HS-5 (cell line): ENCODE data around the gene KRTAP10-4.

Source experiments
- DNase-seq: peaks from one replicate; pipeline ENCODE4 v3.0.0-alpha.2; 2012; ENCODE audit warnings: low read depth

KRTAP10-4 gene

GRCh38 chr21:44617071-44617501 is 43.6 kb downstream of the KRTAP10-4 start:
- DNase-seq = no peak

- DNase-seq = no peak
These were observed 45.0 kb downstream of the KRTAP10-4 start for GRCh38 chr21:44618504-44618903.

- DNase-seq = no peak
These were observed 45.4 kb downstream of the KRTAP10-4 start for GRCh38 chr21:44618909-44619308.

GRCh38 chr21:44619886-44620285 is 46.4 kb downstream of the KRTAP10-4 start:
- DNase-seq = no peak

DNA sequence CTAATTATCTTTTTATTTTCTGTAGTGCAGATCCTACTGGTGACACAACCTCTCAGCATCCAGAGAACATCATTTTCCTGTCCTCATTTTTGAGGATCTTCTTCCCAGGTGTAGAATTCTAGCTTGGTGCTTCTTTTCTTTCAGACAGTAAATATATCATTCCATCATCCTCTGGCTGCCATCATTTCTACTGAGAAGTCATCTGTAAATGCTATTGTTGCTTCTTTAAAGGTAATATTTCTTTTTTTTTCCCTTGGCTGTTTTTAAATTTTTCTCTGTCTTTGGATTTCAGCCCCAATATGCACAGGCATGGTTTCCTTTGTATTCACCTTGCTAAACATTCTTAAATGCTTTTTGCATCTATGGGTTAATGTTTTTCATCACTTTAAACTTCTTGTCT is 50.0 kb downstream of the KRTAP10-4 start:
- no peak for DNase-seq
